Tibial nerve (tissue), 3 donors: ENCODE measurements around the gene MAGI3.
"Not testable (repeated sequence)": the region's sequence is repeated elsewhere in the genome, so short reads cannot be mapped to it uniquely, and the experiment has no call there.

Experiments
- POLR2A ChIP-seq, 2 donors: fragments of 450-650 bp; IDR thresholded peaks; one replicate each; pipeline ENCODE4 v1.6.1; 2017; ENCODE audit warnings: antibody characterized with exemption in 2 of 2, mild to moderate bottlenecking in 2 of 2, moderate library complexity in 2 of 2
- TF ChIP-seq, protein P1 (sequence below), 5 experiments: fragments of 200-600 bp in 3 of 5; fragments of 450-650 bp in 2 of 5; sonication (generic) in 3 of 5; IDR thresholded peaks; one replicate each; pipeline ENCODE4 v1.5.1; 2016 to 2019; ENCODE audit warnings: antibody characterized with exemption in 5 of 5, mild to moderate bottlenecking in 3 of 5, moderate library complexity in 2 of 5

DNA sequence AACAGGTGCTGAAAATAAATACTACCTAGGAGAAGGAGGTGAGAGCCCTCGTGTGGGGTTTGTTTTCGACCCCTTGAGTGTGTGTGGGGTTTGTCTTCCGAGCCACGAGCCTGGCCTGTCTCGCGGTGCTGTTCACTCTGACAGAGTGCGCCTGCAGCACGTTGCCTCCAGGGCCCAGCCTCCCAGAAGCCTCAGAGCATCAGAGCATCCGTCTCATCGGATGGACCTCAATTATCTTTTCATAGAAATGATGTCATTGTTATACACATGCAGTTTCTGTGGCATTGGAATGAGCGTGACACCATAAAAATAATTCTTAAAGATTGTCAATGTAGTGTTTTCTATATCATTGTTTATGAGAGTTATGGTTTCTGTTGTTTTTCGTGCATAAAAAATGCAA is 119.5 kb downstream of the MAGI3 start:
- TF ChIP-seq, protein P1, sequence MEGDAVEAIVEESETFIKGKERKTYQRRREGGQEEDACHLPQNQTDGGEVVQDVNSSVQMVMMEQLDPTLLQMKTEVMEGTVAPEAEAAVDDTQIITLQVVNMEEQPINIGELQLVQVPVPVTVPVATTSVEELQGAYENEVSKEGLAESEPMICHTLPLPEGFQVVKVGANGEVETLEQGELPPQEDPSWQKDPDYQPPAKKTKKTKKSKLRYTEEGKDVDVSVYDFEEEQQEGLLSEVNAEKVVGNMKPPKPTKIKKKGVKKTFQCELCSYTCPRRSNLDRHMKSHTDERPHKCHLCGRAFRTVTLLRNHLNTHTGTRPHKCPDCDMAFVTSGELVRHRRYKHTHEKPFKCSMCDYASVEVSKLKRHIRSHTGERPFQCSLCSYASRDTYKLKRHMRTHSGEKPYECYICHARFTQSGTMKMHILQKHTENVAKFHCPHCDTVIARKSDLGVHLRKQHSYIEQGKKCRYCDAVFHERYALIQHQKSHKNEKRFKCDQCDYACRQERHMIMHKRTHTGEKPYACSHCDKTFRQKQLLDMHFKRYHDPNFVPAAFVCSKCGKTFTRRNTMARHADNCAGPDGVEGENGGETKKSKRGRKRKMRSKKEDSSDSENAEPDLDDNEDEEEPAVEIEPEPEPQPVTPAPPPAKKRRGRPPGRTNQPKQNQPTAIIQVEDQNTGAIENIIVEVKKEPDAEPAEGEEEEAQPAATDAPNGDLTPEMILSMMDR (IDR thresholded peaks at IDR 0.05), result not testable (repeated sequence)
- not testable (repeated sequence) for TF ChIP-seq POLR2A (IDR thresholded peaks at IDR 0.05)
